Type B pancreatic cell (in vitro differentiated cells): Measurements from ENCODE around the gene LRBA. TPM values are rescaled to one million over a fixed set of nuclear protein-coding genes. Genes with fewer than 3 reads are reported as not detected.

Experiments
- DNase-seq: peaks from one replicate; pipeline ENCODE4 v3.0.0; 2021; ENCODE audit warnings: mixed read lengths; ENCODE audit not compliant: unreplicated experiment; ENCODE audit errors: extremely low spot score
- H3K27ac Mint-ChIP-seq: 2 replicates; pipeline ENCODE4 v1.8.0; 2021; ENCODE audit warnings: mild to moderate bottlenecking, mixed read lengths
- H3K27me3 Mint-ChIP-seq: 2 replicates; pipeline ENCODE4 v1.8.0; 2021; ENCODE audit warnings: mixed read lengths
- H3K36me3 Mint-ChIP-seq: 2 replicates; pipeline ENCODE4 v1.8.0; 2021; ENCODE audit warnings: mixed read lengths
- H3K4me1 Mint-ChIP-seq: one replicate; pipeline ENCODE4 v1.8.0; 2021; ENCODE audit warnings: mixed read lengths; ENCODE audit not compliant: unreplicated experiment
- H3K4me3 Mint-ChIP-seq: 2 replicates; pipeline ENCODE4 v1.8.0; 2021; ENCODE audit warnings: mild to moderate bottlenecking, mixed read lengths
- H3K9me3 Mint-ChIP-seq: 2 replicates; pipeline ENCODE4 v1.8.0; 2021; ENCODE audit warnings: mixed read lengths
- CTCF ChIP-seq: fragments of 200-600 bp; sonication (generic); conservative IDR thresholded peaks from 2 replicates; pipeline ENCODE4 v1.5.0; 2021; ENCODE audit warnings: antibody characterized with exemption, mild to moderate bottlenecking
- total RNA-seq: library from RNA; stranded (reverse); gene quantifications from 2 replicates; pipeline ENCODE4 v1.2.1, GENCODE V29; 2021; ENCODE audit warnings: low replicate concordance

LRBA gene
- total RNA-seq, 1 donor from 2014 or later: 64.5 TPM

- Mint-ChIP-seq H3K27ac (no peak overlapping the region), H3K27me3 (no peaks in the 10 kb centered on the region), H3K36me3 (peaks cover 6% of the 10 kb centered on the region), H3K9me3 (no peaks in the 10 kb centered on the region), H3K4me3 (no peak overlapping the region), H3K4me1 (no peaks in the 10 kb centered on the region)
- DNase-seq: no peak
- TF ChIP-seq CTCF: no peak
These were observed 225.2 kb downstream of the LRBA start for GRCh38 chr4:150789864-150790263.

GRCh38 chr4:150784939-150785338 lies 230.1 kb downstream of the LRBA start:
- H3K36me3 Mint-ChIP-seq: peaks cover 6% of the 10 kb centered on the region
- H3K4me3 Mint-ChIP-seq: no peak overlapping the region
- no peaks in the 10 kb centered on the region for H3K27me3 Mint-ChIP-seq
- H3K4me1 Mint-ChIP-seq: peaks cover 11% of the 10 kb centered on the region
- DNase-seq: no peak
- TF ChIP-seq CTCF: no peak
- no peak overlapping the region for H3K27ac Mint-ChIP-seq
- H3K9me3 Mint-ChIP-seq: no peaks in the 10 kb centered on the region

GRCh38 chr4:150784305-150784704 lies 230.8 kb downstream of the LRBA start:
- no peak overlapping the region for H3K27ac Mint-ChIP-seq
- no peaks in the 10 kb centered on the region for H3K27me3 Mint-ChIP-seq
- peaks cover 6% of the 10 kb centered on the region for H3K36me3 Mint-ChIP-seq
- no peak for TF ChIP-seq CTCF
- H3K4me1 Mint-ChIP-seq: peaks cover 11% of the 10 kb centered on the region
- no peak overlapping the region for H3K4me3 Mint-ChIP-seq
- H3K9me3 Mint-ChIP-seq: no peaks in the 10 kb centered on the region
- DNase-seq: no peak

GRCh38 chr4:150782921-150783320 lies 232.2 kb downstream of the LRBA start:
- H3K27ac Mint-ChIP-seq: no peak overlapping the region
- H3K9me3 Mint-ChIP-seq: no peaks in the 10 kb centered on the region
- no peak for TF ChIP-seq CTCF
- H3K4me3 Mint-ChIP-seq: no peak overlapping the region
- H3K36me3 Mint-ChIP-seq: peaks cover 6% of the 10 kb centered on the region
- peaks cover 15% of the 10 kb centered on the region for H3K4me1 Mint-ChIP-seq
- DNase-seq: no peak
- H3K27me3 Mint-ChIP-seq: no peaks in the 10 kb centered on the region

GRCh38 chr4:150782311-150782710 lies 232.8 kb downstream of the LRBA start:
- no peak overlapping the region for H3K4me3 Mint-ChIP-seq
- H3K27ac Mint-ChIP-seq: no peak overlapping the region
- no peak for DNase-seq
- no peaks in the 10 kb centered on the region for H3K36me3 Mint-ChIP-seq
- H3K27me3 Mint-ChIP-seq: no peaks in the 10 kb centered on the region
- no peak for TF ChIP-seq CTCF
- H3K4me1 Mint-ChIP-seq: peaks cover 15% of the 10 kb centered on the region
- no peaks in the 10 kb centered on the region for H3K9me3 Mint-ChIP-seq

GRCh38 chr4:150781191-150781590 lies 233.9 kb downstream of the LRBA start:
- no peak for TF ChIP-seq CTCF
- no peak for DNase-seq
- H3K4me3 Mint-ChIP-seq: no peak overlapping the region
- H3K9me3 Mint-ChIP-seq: no peaks in the 10 kb centered on the region
- no peaks in the 10 kb centered on the region for H3K27me3 Mint-ChIP-seq
- peaks cover 15% of the 10 kb centered on the region for H3K4me1 Mint-ChIP-seq
- no peak overlapping the region for H3K27ac Mint-ChIP-seq
- H3K36me3 Mint-ChIP-seq: no peaks in the 10 kb centered on the region
